Activated naive CD8-positive, alpha-beta T cell treated with anti-CD3 and anti-CD28 coated beads for 36 hours (primary cell): ENCODE results near the gene CEACAM20. TPM values are rescaled to one million over a fixed set of nuclear protein-coding genes. Genes with fewer than 3 reads are reported as not detected.
"Not testable (repeated sequence)": the region's sequence is repeated elsewhere in the genome, so short reads cannot be mapped to it uniquely, and the experiment has no call there.

Experiments used
- DNase-seq: peaks from one replicate; pipeline ENCODE4 v3.0.0; 2021
- H3K27ac Mint-ChIP-seq: one replicate; pipeline ENCODE4 v1.8.0; 2022; ENCODE audit warnings: mild to moderate bottlenecking, moderate library complexity, mixed read lengths
- H3K27me3 Mint-ChIP-seq: one replicate; pipeline ENCODE4 v1.8.0; 2022; ENCODE audit warnings: mild to moderate bottlenecking, mixed read lengths
- H3K36me3 Mint-ChIP-seq: one replicate; pipeline ENCODE4 v1.8.0; 2021; ENCODE audit warnings: mild to moderate bottlenecking, mixed read lengths
- H3K4me1 Mint-ChIP-seq: one replicate; pipeline ENCODE4 v1.8.0; 2021; ENCODE audit warnings: mixed read lengths
- H3K4me3 Mint-ChIP-seq: one replicate; pipeline ENCODE4 v1.8.0; 2022; ENCODE audit warnings: mild to moderate bottlenecking, moderate library complexity, mixed read lengths
- H3K9me3 Mint-ChIP-seq: one replicate; pipeline ENCODE4 v1.8.0; 2022; ENCODE audit warnings: mixed read lengths
- total RNA-seq, 2 experiments: library from RNA; stranded (reverse); gene quantifications; one replicate each; pipeline ENCODE4 v1.2.3, GENCODE V29; 2021

The CEACAM20 gene
- total RNA-seq, 2 experiments from 2014 or later: not detected

- no peak overlapping the region for H3K4me3 Mint-ChIP-seq
Measured at GRCh38 chr19:44557933-44558332, 28.5 kb upstream of the CEACAM20 start.

GRCh38 chr19:44554641-44555246, 25.3 kb upstream of the CEACAM20 start:
- H3K27me3 Mint-ChIP-seq: peaks cover 21% of the 10 kb centered on the region
- H3K36me3 Mint-ChIP-seq: peaks cover 2% of the 10 kb centered on the region
- peaks cover 5% of the 10 kb centered on the region for H3K4me1 Mint-ChIP-seq
- H3K9me3 Mint-ChIP-seq: peaks cover 10% of the 10 kb centered on the region
- no peak overlapping the region for H3K4me3 Mint-ChIP-seq
- no peak overlapping the region for H3K27ac Mint-ChIP-seq
- no peak for DNase-seq

More at GRCh38 chr19:44557933-44558332, 28.5 kb upstream of the CEACAM20 start:
- Mint-ChIP-seq H3K27ac (no peak overlapping the region), H3K27me3 (peaks cover 21% of the 10 kb centered on the region), H3K4me1 (peaks cover 5% of the 10 kb centered on the region), H3K36me3 (no peaks in the 10 kb centered on the region), H3K9me3 (peaks cover 5% of the 10 kb centered on the region)
- no peak for DNase-seq

- Mint-ChIP-seq H3K36me3 (peaks cover 2% of the 10 kb centered on the region), H3K4me1 (peaks cover 5% of the 10 kb centered on the region), H3K9me3 (peaks cover 10% of the 10 kb centered on the region), H3K27ac (peak overlapping the region; percentile 65), H3K27me3 (peaks cover 21% of the 10 kb centered on the region), H3K4me3 (peak overlapping the region; percentile 11)
- DNase-seq: peak; percentile 18
Measured at GRCh38 chr19:44553478-44554171, 24.1 kb upstream of the CEACAM20 start.

- Mint-ChIP-seq H3K4me1 (peaks cover 5% of the 10 kb centered on the region), H3K27me3 (peaks cover 21% of the 10 kb centered on the region), H3K27ac (no peak overlapping the region), H3K4me3 (no peak overlapping the region), H3K36me3 (peaks cover 2% of the 10 kb centered on the region), H3K9me3 (peaks cover 10% of the 10 kb centered on the region)
- DNase-seq: peak; percentile 45
Measured at GRCh38 chr19:44552324-44552723, 22.8 kb upstream of the CEACAM20 start.

GRCh38 chr19:44551850-44552249, 22.4 kb upstream of the CEACAM20 start:
- Mint-ChIP-seq H3K4me1 (peaks cover 5% of the 10 kb centered on the region), H3K4me3 (no peak overlapping the region)
- no peak for DNase-seq

GRCh38 chr19:44550976-44551375, 21.5 kb upstream of the CEACAM20 start:
- H3K4me1 Mint-ChIP-seq: not testable (repeated sequence)
- peaks cover 10% of the 10 kb centered on the region for H3K9me3 Mint-ChIP-seq

More at GRCh38 chr19:44551850-44552249, 22.4 kb upstream of the CEACAM20 start:
- peaks cover 20% of the 10 kb centered on the region for H3K27me3 Mint-ChIP-seq
- no peak overlapping the region for H3K27ac Mint-ChIP-seq
- peaks cover 2% of the 10 kb centered on the region for H3K36me3 Mint-ChIP-seq
- peaks cover 10% of the 10 kb centered on the region for H3K9me3 Mint-ChIP-seq

GRCh38 chr19:44549507-44549906, 20.0 kb upstream of the CEACAM20 start:
- peaks cover 12% of the 10 kb centered on the region for H3K27me3 Mint-ChIP-seq
- DNase-seq: no peak
- H3K36me3 Mint-ChIP-seq: peaks cover 2% of the 10 kb centered on the region
- peaks cover 5% of the 10 kb centered on the region for H3K4me1 Mint-ChIP-seq
- H3K9me3 Mint-ChIP-seq: peaks cover 10% of the 10 kb centered on the region
- no peak overlapping the region for H3K4me3 Mint-ChIP-seq
- H3K27ac Mint-ChIP-seq: no peak overlapping the region

More at GRCh38 chr19:44550976-44551375, 21.5 kb upstream of the CEACAM20 start:
- not testable (repeated sequence) for DNase-seq, H3K27ac Mint-ChIP-seq, H3K36me3 Mint-ChIP-seq, H3K4me3 Mint-ChIP-seq
- peaks cover 13% of the 10 kb centered on the region for H3K27me3 Mint-ChIP-seq

- no peak overlapping the region for H3K27ac Mint-ChIP-seq
Measured at GRCh38 chr19:44548736-44549135, 19.3 kb upstream of the CEACAM20 start.

GRCh38 chr19:44544031-44544430, 14.6 kb upstream of the CEACAM20 start:
- no peaks in the 10 kb centered on the region for H3K9me3 Mint-ChIP-seq
- no peaks in the 10 kb centered on the region for H3K36me3 Mint-ChIP-seq
- peaks cover 14% of the 10 kb centered on the region for H3K27me3 Mint-ChIP-seq
- H3K4me1 Mint-ChIP-seq: no peaks in the 10 kb centered on the region
- no peak overlapping the region for H3K27ac Mint-ChIP-seq
- DNase-seq: no peak
- H3K4me3 Mint-ChIP-seq: no peak overlapping the region

More at GRCh38 chr19:44548736-44549135, 19.3 kb upstream of the CEACAM20 start:
- Mint-ChIP-seq H3K4me1 (peaks cover 5% of the 10 kb centered on the region), H3K27me3 (peaks cover 13% of the 10 kb centered on the region), H3K4me3 (no peak overlapping the region), H3K9me3 (peaks cover 9% of the 10 kb centered on the region), H3K36me3 (peaks cover 2% of the 10 kb centered on the region)
- no peak for DNase-seq

- no peaks in the 10 kb centered on the region for H3K4me1 Mint-ChIP-seq
- no peaks in the 10 kb centered on the region for H3K36me3 Mint-ChIP-seq
- H3K27me3 Mint-ChIP-seq: peaks cover 19% of the 10 kb centered on the region
- no peak for DNase-seq
- no peaks in the 10 kb centered on the region for H3K9me3 Mint-ChIP-seq
- no peak overlapping the region for H3K27ac Mint-ChIP-seq
- no peak overlapping the region for H3K4me3 Mint-ChIP-seq
Measured at GRCh38 chr19:44542671-44543070, 13.2 kb upstream of the CEACAM20 start.

- peaks cover 5% of the 10 kb centered on the region for H3K9me3 Mint-ChIP-seq
- H3K4me3 Mint-ChIP-seq: no peak overlapping the region
- no peaks in the 10 kb centered on the region for H3K4me1 Mint-ChIP-seq
- H3K36me3 Mint-ChIP-seq: no peaks in the 10 kb centered on the region
- H3K27me3 Mint-ChIP-seq: peaks cover 19% of the 10 kb centered on the region
- H3K27ac Mint-ChIP-seq: no peak overlapping the region
- DNase-seq: no peak
Measured at GRCh38 chr19:44540736-44541135, 11.3 kb upstream of the CEACAM20 start.

GRCh38 chr19:44539991-44540390, 10.5 kb upstream of the CEACAM20 start:
- DNase-seq: no peak
- Mint-ChIP-seq H3K9me3 (peaks cover 12% of the 10 kb centered on the region), H3K27ac (no peak overlapping the region), H3K4me3 (no peak overlapping the region), H3K4me1 (no peaks in the 10 kb centered on the region), H3K36me3 (no peaks in the 10 kb centered on the region), H3K27me3 (peaks cover 19% of the 10 kb centered on the region)

- no peaks in the 10 kb centered on the region for H3K36me3 Mint-ChIP-seq
- peaks cover 18% of the 10 kb centered on the region for H3K27me3 Mint-ChIP-seq
Measured at GRCh38 chr19:44539236-44539826, 9.9 kb upstream of the CEACAM20 start.

GRCh38 chr19:44535361-44535760, 5.9 kb upstream of the CEACAM20 start:
- peaks cover 26% of the 10 kb centered on the region for H3K27me3 Mint-ChIP-seq
- not testable (repeated sequence) for H3K4me1 Mint-ChIP-seq, H3K36me3 Mint-ChIP-seq, H3K4me3 Mint-ChIP-seq, H3K27ac Mint-ChIP-seq, DNase-seq
- peaks cover 16% of the 10 kb centered on the region for H3K9me3 Mint-ChIP-seq

More at GRCh38 chr19:44539236-44539826, 9.9 kb upstream of the CEACAM20 start:
- DNase-seq: no peak
- Mint-ChIP-seq H3K4me1 (no peaks in the 10 kb centered on the region), H3K9me3 (peaks cover 14% of the 10 kb centered on the region), H3K4me3 (no peak overlapping the region), H3K27ac (no peak overlapping the region)

GRCh38 chr19:44532819-44533218, 3.3 kb upstream of the CEACAM20 start:
- Mint-ChIP-seq H3K4me1 (no peaks in the 10 kb centered on the region), H3K9me3 (peaks cover 16% of the 10 kb centered on the region), H3K27me3 (peaks cover 28% of the 10 kb centered on the region), H3K27ac (no peak overlapping the region), H3K36me3 (no peaks in the 10 kb centered on the region), H3K4me3 (no peak overlapping the region)
- DNase-seq: no peak
